ENCODE measurements around the gene WIPF2. TPM values are rescaled to one million over a fixed set of nuclear protein-coding genes. Genes with fewer than 3 reads are reported as not detected.
A peak's percentile ranks its signal among the peaks of the same experiment; 100 is the strongest.

The WIPF2 gene
- total and polyA plus RNA-seq, 2 donors (not counting 1 experiment from before 2014, with no cell fraction given): 7.7 to 48.4 TPM

GRCh38 chr17:40315206-40315605 lies 96.1 kb downstream of the WIPF2 start:
- Histone ChIP-seq H3K9me3 (ENCODE audit: control extremely low read depth in 1 of 3, control insufficient read depth in 2 of 3, insufficient read depth in 1 of 3, low read length in 2 of 3) (no peaks in the 10 kb centered on the region), H3K4me3 (ENCODE audit: control extremely low read depth in 1 of 5, extremely low read depth in 1 of 5, insufficient read depth in 1 of 5, low read depth in 2 of 5, low read length in 4 of 5) (no peak overlapping the region), H3K4me2 (replicated peaks; ENCODE audit: low read depth, low read length, poor library complexity, severe bottlenecking) (no peak overlapping the region), H3K79me2 (ENCODE audit: control insufficient read depth, insufficient read depth, low read length) (peaks cover 40% of the 10 kb centered on the region), H4K20me1 (ENCODE audit: control insufficient read depth, insufficient read depth, low read length, poor library complexity, severe bottlenecking) (peaks cover 8% of the 10 kb centered on the region), H3K4me1 (ENCODE audit: control insufficient read depth in 2 of 2, insufficient read depth in 2 of 2, low read length in 2 of 2) (peaks cover 61 to 78% of the 10 kb centered on the region in 2 donors), H3K9ac (ENCODE audit: low read length) (no peak overlapping the region), H2AFZ (ENCODE audit: insufficient read depth, low read depth, low read length, poor library complexity, severe bottlenecking) (no peak overlapping the region), H3K36me3 (replicated peaks in 1 of 2; ENCODE audit: control extremely low read depth in 1 of 2, control insufficient read depth in 1 of 2, extremely low read depth in 1 of 2, insufficient read depth in 2 of 2, low read length in 1 of 2) (no peaks in the 10 kb centered on the region), H3K27ac (ENCODE audit: low read length in 2 of 2) (no peak overlapping the region), H3K27me3 (replicated peaks in 1 of 4; ENCODE audit: control extremely low read depth in 1 of 4, control insufficient read depth in 3 of 4, insufficient read depth in 4 of 4, low read length in 3 of 4) (no peaks in the 10 kb centered on the region)
- H3K9me3 Mint-ChIP-seq (ENCODE audit: insufficient read depth): no peaks in the 10 kb centered on the region
- ChIA-PET CTCF (interaction anchor here (1.0 to 30.5 kb wide), 5 partner anchors 10 to 43 kb away, joined by 3 to 871 read pairs (median 5); partner anchors contain the start of gene GJD3), POLR2A (interaction anchor here (0.6 to 3.0 kb wide), 4 partner anchors 9 to 51 kb away, joined by 4 to 20 read pairs (median 12); no protein-coding TSS in a partner anchor)
- H3K27ac Mint-ChIP-seq: no peak overlapping the region
- no peaks in the 10 kb centered on the region for H3K27me3 Mint-ChIP-seq
- 100% methylated on average over 2 of the region's 3 CpGs for WGBS (ENCODE audit: insufficient coverage)
- H3K4me1 Mint-ChIP-seq: peaks cover 55% of the 10 kb centered on the region
- ATAC-seq (ENCODE audit: low read depth) (no peak), DNase-seq (no peak)
- H3K4me3 Mint-ChIP-seq: no peak overlapping the region
- intact Hi-C loops (cut with micrococcal nuclease): no loop called here
- TF ChIP-seq EZH2 (IDR thresholded peaks at IDR 0.05; ENCODE audit: borderline replicate concordance, insufficient read depth, low read depth, low read length, poor library complexity, severe bottlenecking): no peak
- no peak for TF ChIP-seq CTCF (IDR thresholded peaks at IDR 0.05)

- intact Hi-C loops (cut with micrococcal nuclease): no loop called here
- CTCF ChIA-PET: interaction anchor here (1.0 to 30.5 kb wide), 5 partner anchors 9 to 42 kb away, joined by 3 to 871 read pairs (median 5); partner anchors contain the start of gene GJD3
- H3K27me3 ChIP-seq (replicated peaks in 1 of 4; ENCODE audit: control extremely low read depth in 1 of 4, control insufficient read depth in 3 of 4, insufficient read depth in 4 of 4, low read length in 3 of 4): no peaks in the 10 kb centered on the region
- no peaks in the 10 kb centered on the region for H3K9me3 ChIP-seq (ENCODE audit: control extremely low read depth in 1 of 3, control insufficient read depth in 2 of 3, insufficient read depth in 1 of 3, low read length in 2 of 3)
- H4K20me1 ChIP-seq (ENCODE audit: control insufficient read depth, insufficient read depth, low read length, poor library complexity, severe bottlenecking): peaks cover 8% of the 10 kb centered on the region
- DNase-seq (peak; percentile 25), ATAC-seq (ENCODE audit: low read depth) (no peak)
- H3K4me2 ChIP-seq (replicated peaks; ENCODE audit: low read depth, low read length, poor library complexity, severe bottlenecking): no peak overlapping the region
- Mint-ChIP-seq H3K27ac (peak overlapping the region; percentile 61), H3K27me3 (no peaks in the 10 kb centered on the region), H3K9me3 (ENCODE audit: insufficient read depth) (no peaks in the 10 kb centered on the region), H3K4me3 (no peak overlapping the region), H3K4me1 (peaks cover 62% of the 10 kb centered on the region)
- no peak overlapping the region for H3K4me3 ChIP-seq (ENCODE audit: control extremely low read depth in 1 of 5, extremely low read depth in 1 of 5, insufficient read depth in 1 of 5, low read depth in 2 of 5, low read length in 4 of 5)
- POLR2A ChIA-PET: interaction anchor here (0.5 to 3.0 kb wide), 7 partner anchors 8 to 266 kb away, joined by 3 to 20 read pairs (median 8); no protein-coding TSS in a partner anchor
- H3K79me2 ChIP-seq (ENCODE audit: control insufficient read depth, insufficient read depth, low read length): peaks cover 47% of the 10 kb centered on the region
- no peaks in the 10 kb centered on the region for H3K36me3 ChIP-seq (replicated peaks in 1 of 2; ENCODE audit: control extremely low read depth in 1 of 2, control insufficient read depth in 1 of 2, extremely low read depth in 1 of 2, insufficient read depth in 2 of 2, low read length in 1 of 2)
- 89% methylated on average over 5 of the region's 9 CpGs for WGBS (ENCODE audit: insufficient coverage)
- H3K4me1 ChIP-seq (ENCODE audit: control insufficient read depth in 2 of 2, insufficient read depth in 2 of 2, low read length in 2 of 2): peaks cover 61 to 78% of the 10 kb centered on the region in 2 donors
- no peak overlapping the region for H2AFZ ChIP-seq (ENCODE audit: insufficient read depth, low read depth, low read length, poor library complexity, severe bottlenecking)
- TF ChIP-seq CTCF (IDR thresholded peaks at IDR 0.05) (no peak), EZH2 (IDR thresholded peaks at IDR 0.05; ENCODE audit: borderline replicate concordance, insufficient read depth, low read depth, low read length, poor library complexity, severe bottlenecking) (no peak)
- no peak overlapping the region for H3K27ac ChIP-seq (ENCODE audit: low read length in 2 of 2)
- no peak overlapping the region for H3K9ac ChIP-seq (ENCODE audit: low read length)
Observed at GRCh38 chr17:40315678-40316570, 96.8 kb downstream of the WIPF2 start.
